Spleen (tissue), 7 donors: Measurements from ENCODE around the gene CEP63.

Experiments
- POLR2A ChIP-seq, 3 donors: fragments of 450-650 bp; IDR thresholded peaks; one replicate each; pipeline ENCODE4 v1.5.1; 2017; ENCODE audit warnings: antibody characterized with exemption in 3 of 3, mild to moderate bottlenecking in 1 of 3
- TF ChIP-seq, protein P1 (sequence below), 11 experiments: fragments of 200-600 bp in 7 of 11; fragments of 450-650 bp in 4 of 11; sonication (generic) in 4 of 11; IDR thresholded peaks in 8 of 11; conservative IDR thresholded peaks in 3 of 11; 1 replicate in 7 of 11; 2 replicates in 4 of 11; pipeline versions ENCODE4 v1.4.0 to v1.8.0; 2016 to 2021; ENCODE audit warnings: antibody characterized with exemption in 11 of 11, inconsistent platforms in 4 of 11, mild to moderate bottlenecking in 1 of 11
- donor health status: DM: no; HTN: no; CAD: no; lungs with moderate emphysema.
- donor health status: DM: no; HTN: no; CAD: no.
- donor health status: DM: no; HTN: no; CAD: no.

DNA sequence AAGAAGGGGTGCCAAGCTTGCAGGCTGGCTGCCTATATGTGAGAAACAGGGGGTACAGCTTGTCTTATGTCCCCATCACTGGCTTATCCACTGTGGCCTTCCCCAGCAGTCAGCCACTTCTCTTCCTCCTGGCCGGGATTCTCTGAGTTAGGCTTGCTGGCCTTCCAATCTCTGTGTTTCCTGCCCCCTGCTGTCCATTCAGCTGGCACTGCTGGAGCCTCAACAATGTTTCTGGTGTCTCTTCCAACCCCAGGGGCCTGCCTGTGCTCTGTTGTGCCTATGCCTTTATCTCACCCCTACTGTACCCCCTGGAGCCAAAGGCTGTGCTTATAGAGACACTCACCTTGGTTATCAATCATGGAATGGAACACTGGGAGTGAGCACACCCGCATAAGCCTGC is 36.6 kb upstream of the CEP63 start:
- no peak for TF ChIP-seq POLR2A (IDR thresholded peaks at IDR 0.05)
- TF ChIP-seq, protein P1, sequence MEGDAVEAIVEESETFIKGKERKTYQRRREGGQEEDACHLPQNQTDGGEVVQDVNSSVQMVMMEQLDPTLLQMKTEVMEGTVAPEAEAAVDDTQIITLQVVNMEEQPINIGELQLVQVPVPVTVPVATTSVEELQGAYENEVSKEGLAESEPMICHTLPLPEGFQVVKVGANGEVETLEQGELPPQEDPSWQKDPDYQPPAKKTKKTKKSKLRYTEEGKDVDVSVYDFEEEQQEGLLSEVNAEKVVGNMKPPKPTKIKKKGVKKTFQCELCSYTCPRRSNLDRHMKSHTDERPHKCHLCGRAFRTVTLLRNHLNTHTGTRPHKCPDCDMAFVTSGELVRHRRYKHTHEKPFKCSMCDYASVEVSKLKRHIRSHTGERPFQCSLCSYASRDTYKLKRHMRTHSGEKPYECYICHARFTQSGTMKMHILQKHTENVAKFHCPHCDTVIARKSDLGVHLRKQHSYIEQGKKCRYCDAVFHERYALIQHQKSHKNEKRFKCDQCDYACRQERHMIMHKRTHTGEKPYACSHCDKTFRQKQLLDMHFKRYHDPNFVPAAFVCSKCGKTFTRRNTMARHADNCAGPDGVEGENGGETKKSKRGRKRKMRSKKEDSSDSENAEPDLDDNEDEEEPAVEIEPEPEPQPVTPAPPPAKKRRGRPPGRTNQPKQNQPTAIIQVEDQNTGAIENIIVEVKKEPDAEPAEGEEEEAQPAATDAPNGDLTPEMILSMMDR (IDR thresholded peaks at IDR 0.05 in 8 of 11, conservative IDR thresholded peaks at IDR 0.05 in 3 of 11), result peak in 2 of 11 experiments; percentile 14 to 16
